NCI-H2227 treated with DMSO at 0.1 percent for 48 hours (cell line): ENCODE results near the gene ZFX.
"Not testable (repeated sequence)": the region's sequence is repeated elsewhere in the genome, so short reads cannot be mapped to it uniquely, and the experiment has no call there.

ENCODE experiments used
- DNase-seq: peaks from one replicate; lab custom pipeline; 2025; lab: John Stamatoyannopoulos, UW

ZFX gene

DNA sequence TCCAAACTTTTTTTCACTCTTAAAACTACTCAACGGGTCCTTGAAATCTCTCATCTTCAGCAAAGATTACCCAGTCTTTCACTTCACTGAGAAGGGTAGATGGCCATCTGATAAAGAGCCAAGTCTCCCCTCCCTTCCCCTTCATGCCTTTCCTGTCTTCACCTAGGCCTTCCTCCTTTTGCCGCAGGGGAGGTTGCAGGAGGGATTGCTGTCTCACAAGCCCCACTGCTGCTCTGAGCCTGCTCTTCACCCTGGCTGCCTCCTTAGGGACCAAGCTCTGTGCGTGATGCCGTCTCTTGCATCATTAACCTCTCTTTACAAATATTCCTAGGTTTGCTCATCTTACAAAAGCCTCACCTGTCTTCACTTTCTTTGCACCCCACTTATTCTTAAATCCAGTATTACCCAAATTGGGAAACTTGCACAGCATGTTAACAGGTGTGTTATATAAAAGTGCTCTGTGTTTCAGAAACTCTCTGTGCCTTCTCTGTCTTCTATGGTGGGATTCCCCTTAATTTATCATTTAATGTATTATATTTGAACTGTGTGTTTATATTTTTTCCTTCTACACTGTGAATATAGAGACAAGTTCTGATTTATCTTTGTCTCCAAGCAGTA lies 3.8 kb downstream of the ZFX start:
- DNase-seq: no peak

DNA sequence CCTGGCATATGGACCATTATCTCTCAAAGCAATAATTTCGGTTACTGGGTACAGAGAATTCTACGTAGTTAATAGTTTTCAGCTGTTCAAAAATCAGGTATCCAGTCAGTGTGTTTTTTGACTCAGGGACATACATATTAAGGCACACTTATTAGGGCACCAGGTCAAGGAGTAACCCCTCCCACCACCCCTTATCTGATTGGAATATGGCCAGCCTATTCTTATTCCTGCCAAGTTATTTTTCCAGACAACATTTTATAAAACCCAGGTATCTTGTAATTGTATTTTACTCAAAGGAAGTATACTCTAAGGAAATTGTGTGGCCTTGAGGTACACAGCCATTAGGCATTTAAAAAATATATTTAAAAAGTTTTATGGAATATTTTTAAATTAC lies 4.3 kb downstream of the ZFX start:
- no peak for DNase-seq

DNA sequence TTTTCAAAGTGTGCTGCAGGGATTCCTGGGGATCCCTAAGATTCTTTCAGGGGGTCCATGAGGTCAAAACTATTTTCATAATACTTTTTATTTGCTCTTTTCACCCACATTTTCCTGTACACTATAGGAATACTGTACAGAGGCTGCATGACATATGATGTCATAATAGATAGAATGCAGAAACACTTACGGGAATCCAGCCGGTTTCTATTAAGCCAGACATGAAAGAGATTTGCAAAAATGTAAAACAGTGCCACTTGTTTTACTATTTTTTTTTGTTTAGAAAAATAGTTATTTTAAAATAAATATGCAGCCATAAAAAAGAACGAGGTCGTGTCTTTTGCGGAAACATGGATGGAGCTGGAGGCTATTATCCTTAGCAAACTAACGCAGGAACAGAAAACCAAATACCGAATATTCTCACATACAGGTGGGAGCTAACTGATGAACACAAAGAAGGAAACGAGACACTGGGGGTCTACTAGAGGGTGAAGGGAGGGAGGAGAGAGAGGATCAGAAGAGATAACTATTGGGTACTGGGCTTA lies 5.0 kb downstream of the ZFX start:
- DNase-seq: no peak

DNA sequence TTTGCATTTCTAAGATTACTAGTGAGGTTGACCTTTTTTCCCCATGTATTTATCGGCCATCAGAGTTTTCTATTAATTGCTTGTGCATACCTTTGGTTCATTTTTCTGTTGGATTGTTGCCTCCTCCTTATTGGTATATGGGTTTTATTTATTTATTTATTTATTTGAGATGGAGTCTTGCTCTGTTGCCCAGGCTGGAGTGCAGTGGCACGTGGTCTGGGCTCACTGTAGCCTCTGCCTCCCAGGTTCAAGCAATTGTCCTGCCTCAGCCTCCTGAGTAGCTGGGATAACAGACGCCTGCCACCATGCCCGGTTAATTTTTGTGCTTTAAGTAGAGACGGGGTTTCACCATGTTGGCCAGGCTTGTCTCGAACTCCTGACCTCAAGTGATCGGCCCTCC lies 6.2 kb downstream of the ZFX start:
- DNase-seq: not testable (repeated sequence)

DNA sequence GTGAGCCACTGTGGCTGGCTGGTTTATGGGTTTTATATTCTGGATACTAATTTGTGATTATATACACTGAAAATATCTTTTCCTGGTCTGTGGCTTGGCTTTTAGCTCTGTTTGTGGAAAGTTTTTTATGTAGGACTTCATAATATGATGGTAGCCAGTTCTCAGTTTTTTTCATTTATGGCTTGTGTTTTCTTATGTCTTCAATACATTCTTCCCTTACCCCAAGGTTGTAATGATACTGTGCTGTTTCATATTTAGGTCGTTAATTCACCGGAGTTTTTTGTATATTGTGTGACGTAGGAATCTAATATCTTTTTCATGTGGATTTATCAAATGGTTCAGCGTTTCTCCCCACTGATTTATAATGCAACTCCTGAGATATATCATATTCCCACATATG lies 6.6 kb downstream of the ZFX start:
- DNase-seq: no peak

DNA sequence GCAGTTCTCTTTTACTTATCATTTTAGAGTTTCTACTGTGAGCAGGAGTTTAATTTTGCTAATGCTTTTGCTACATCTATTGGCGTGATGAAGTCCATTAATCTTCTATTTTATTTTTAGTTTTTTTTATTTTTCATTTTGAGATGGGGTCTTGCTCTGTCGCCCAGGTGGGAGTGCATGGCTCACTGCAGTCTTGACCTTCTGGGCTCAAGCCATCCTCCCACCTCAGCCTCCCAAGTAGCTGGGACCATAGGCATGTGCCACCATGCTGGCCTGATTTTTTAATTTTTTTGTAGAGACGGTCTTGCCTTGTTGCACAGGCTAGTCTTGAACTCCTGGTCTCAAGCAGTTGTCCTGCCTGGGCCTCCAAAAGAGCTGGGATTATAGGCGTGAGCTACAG lies 9.4 kb downstream of the ZFX start:
- no peak for DNase-seq

DNA sequence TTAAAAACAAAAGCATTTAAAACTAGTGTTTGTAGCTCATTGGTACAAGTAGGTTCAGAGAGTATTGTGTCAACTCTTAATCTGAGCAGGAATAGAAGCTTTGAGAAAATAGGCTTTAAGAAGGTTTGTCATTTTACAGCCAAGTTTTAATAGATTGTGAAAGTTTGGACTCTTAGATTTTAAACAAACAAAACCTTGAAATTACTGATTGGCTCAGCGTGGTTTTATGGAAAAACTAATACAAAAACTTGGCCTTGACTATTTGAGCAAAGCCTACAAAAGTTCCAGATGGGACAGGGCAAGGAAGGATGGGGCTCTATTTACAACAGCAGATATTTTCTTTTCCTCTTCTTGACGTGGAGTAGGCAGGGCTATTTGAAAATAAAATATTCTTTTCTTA lies 16.5 kb downstream of the ZFX start:
- no peak for DNase-seq

DNA sequence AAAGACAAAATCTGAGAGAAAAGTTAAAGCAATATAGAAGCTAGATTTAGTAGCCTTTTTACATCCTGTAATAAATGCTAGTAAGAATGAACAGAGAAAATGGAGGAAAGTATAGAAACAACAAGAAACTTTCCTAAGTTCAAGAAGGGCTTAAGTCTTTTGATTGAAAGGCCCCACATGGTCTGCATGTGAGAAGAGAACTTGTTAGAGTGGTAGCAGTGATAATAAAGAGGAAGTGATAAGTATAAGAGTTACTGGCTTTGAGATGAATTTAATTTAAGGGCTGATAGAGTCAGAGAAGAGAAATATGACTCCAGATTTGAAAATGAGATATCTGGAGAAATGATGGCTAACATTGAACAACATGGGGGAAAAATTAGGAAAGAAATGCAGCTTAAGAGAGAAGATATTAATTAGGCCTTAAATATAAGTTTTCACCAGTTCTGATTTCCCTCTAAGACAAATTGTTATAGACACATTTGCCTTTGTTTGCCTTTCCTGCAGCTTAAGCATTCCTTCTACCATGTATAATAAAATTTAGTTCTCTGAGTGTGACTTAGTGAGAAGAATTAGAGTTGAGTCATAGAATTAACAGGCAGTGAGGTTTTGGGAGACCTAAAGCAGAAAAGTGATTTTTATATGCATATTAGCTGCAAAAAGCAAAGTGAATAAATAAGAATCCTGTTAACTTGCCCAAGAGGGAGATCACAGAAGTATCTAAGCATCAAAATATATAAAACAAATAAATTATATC lies 18.4 kb downstream of the ZFX start:
- no peak for DNase-seq

DNA sequence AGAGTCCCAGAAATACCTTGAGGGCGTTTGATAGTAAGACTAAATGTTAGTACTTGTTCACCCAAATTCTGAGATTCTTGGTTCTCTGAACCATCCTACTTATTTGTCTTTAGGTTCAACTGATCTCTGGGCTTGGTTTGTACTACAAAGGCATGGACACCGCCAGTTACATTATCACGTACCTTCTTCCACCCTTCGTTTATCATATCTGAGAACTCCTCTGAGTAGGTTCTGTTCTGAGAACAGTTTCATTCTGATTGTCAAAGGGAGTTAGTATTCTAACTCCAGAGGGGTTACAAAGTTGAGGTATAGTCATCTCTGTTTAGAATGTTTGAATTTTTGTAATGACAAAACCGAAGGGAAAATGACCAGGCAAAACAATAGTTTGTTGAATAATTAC lies 19.3 kb downstream of the ZFX start:
- no peak for DNase-seq

DNA sequence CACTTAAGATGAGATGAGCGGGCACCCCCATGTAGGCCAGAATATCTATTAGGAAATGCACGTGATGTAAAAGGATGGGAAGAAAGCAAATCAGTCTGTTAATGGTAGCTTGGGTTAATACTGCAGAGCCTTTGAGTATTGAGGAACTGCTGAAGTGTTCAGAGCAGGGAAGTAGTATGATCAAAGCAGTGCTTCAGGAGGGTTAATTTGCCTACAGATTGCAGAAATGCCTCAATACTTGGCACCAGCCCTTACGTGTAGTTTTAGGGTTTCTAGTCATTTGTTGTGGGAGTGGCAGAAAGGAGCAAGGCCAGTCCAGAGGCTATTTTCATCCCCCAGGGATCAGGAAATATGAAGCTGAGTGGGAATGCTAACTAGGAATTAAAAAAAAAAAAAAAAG lies 19.7 kb downstream of the ZFX start:
- DNase-seq: no peak

DNA sequence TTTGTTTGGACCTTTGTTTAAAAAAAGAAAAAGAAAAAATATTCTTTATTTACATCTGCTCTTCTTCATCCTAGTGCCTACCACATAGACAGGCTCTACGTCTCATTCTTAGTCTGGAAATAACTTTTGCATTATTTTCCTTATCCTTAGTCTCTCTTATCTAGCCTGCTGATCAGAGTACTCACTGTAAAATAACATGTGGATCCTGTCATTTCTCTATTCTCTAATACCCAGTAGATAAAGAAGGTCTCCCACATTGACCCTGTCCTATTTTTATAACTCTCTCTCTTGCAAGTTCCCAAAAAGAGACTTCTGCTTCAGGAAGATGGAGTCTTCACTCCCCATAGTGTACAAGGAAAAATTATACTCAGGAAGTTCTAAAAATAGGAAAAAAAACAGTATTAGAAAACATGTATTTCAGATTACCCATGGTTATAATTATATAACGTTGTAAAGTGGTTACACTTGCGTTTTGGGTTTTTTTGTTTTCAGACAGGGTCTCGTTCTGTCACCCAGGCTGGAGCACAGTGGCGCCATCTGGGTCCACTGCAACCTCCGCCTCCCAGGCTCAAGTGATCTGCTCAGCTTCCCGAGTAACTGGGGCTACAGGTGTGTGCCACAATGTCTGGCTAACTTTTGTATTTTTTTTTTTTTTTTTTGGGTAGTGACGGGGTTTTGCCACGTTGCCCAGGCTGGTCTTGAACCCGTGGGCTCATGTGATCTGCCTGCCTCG lies 23.8 kb downstream of the ZFX start:
- DNase-seq: no peak

DNA sequence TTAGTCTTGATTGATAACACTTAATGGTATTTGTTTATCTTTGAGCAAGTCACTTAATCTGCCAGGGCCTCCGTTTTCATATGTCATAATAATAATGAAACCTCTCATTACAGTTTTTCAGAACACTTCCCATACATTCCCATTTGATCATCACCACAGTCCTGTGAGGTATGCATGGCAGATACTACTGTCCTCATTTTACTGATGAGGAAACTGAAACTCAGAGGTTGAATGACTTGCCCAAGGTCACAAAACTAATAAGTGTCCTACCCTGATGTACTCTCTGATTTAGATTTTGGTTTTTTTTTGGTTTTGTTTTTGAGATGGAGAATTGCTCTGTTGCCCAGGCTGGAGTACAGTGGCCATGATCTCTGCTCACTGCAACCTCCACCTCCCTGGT lies 25.7 kb downstream of the ZFX start:
- DNase-seq: no peak

DNA sequence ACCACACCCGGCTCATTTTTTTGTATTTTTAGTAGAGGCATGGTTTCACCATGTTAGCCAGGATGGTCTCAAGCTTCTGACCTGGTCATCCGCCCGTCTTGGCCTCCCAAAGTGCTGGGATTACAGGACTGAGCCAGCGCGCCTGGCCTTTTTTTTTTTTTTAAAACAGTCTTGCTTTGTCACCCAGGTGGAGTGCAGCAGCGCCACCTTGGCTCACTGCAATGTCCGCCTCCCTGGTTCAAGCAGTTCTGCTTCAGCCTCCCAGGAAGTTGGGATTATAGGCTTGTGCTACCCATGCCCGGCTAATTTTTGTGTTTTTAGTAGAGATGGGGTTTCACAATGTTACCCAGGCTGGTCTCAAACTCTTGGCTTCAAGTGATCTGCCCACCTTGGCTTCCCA lies 28.9 kb downstream of the ZFX start:
- DNase-seq: no peak

DNA sequence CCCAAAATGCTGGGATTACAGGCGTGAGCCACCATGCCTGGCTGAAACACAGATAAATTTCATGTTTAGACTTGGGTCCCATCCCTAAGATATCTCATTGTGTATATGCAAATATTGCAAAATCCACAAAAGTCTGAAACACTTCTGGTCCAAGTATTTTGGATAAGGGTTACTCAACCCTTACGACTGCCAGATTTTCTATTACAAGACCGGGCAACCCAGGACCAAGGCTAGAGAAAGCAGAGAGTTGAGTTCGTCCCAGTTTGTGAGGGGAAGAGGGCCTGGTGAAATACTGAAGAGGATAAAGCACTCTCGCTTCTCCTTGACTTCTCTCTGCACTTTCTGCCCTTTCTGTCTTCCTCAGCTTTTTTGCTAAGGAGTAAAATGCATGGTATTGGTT lies 34.5 kb downstream of the ZFX start:
- DNase-seq: no peak

DNA sequence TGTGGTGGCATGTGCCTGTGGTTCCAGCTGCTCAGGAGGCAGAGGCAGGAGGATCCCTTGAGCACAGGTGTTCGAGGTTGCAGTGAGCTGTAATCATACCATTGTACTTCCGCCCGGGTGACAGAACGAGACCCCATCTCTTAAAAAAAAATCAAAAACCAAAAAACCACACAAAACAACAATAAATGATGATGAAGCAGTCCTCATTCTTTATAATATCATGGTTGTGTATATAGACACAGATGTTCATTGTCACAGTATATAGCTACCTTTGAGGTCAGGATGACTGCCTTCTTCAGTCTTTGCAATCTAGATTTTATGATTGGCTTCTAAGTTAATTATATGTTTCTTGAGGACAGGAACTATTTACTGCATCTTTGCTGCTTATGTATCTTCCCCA lies 37.0 kb downstream of the ZFX start:
- DNase-seq: no peak

DNA sequence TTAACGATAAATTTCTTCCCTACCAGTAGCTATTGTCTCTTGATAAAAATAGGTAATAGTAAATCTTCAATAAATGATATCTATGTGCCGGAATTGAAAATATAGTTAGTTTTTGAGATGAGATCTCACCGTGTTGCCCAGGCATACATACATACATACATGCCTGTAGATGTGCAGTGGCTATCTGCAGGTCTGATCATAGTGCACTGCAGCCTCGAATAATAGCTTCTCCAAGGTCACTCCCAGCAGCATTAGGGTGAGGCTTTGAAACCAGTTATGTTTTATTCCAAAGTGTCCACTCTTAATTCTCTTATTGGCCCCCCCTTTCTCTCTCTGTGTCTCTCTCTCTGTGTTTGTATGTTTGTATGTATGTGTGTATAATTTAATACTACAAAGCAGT lies 37.5 kb downstream of the ZFX start:
- no peak for DNase-seq

DNA sequence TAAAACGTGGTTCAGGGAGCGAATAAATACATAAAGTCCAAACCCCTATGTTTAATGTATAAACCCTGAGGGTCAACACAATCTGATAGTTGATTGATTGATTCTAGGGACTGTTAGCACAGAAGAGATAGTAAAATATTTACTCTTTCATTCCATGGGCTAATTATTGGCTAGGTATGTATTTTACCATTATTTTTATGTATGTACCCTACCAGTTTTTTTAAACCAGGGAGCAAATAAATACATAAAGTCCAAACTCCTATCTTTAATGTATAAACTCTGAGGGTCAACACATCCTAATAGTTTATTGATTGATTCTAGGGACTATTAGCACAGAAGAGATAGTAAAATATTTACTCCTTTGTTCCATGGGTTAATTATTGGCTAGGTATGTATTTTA lies 40.0 kb downstream of the ZFX start:
- no peak for DNase-seq

DNA sequence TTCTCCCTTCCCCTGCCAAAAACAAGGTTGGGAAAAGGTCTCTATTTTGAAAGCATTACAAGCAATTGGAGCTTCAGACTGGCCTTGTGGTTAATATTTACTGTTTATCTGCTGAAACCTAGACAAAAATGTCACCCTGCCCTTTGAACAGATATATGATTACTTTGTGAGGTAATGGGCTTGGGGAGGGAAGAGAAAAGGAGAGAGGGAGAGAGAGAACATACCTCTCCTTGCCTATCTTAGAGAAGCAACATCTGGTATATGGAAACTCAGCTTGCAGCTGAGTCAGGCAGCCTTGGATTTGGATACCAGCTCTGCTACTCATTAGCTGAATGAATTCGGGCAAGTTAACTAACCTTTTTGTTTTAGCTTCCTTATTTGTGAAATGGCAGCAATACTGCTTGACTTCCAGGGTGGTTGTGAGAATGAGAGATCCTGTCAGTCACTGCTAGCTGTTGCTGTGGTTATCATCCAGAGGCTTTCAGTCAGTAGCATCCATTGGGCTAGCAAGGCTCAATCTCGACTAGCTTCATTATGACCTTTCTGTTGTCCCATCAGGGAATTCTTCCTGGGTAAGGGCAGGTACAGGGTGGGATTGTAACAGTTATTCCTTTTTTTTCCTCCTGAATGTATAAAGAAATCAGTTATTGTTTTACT lies 41.1 kb downstream of the ZFX start:
- DNase-seq: no peak

DNA sequence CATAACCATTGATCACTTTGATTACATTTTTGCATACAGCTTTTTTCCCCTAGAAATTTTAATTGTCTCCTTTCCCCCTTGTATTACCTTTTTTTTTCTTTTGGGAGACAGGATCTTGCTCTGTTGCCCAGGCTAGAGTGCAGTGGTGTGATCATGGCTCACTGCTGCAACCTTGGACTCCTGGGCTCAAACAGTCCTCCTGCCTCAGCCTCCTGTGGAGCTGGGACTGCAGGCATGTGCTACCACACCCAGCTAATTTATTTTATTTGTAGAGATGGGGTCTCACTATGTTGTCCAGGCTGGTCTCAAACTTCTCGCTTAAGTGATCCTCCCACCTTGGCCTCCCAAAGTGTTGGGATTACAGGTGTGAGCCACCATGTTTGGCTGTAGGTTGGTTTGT lies 47.0 kb downstream of the ZFX start:
- no peak for DNase-seq

DNA sequence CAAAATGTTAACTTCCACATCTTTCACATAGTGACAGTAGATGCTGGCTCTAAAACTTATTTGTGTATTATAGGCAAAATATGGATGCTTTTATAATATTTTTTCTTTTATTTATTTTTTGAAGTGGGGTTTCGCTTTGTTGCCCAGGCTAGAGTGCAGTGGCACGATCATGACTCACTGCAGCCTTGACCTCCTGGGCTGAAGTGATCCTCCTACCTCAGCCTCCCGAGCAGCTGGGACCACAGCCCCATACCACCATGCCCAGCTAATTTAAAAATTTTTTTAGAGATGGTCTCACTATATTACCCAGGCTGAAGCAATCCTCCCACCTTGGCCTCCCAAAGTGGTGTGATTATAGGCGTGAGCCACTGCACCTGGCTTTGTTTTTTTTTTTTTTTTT lies 48.6 kb downstream of the ZFX start:
- DNase-seq: no peak

DNA sequence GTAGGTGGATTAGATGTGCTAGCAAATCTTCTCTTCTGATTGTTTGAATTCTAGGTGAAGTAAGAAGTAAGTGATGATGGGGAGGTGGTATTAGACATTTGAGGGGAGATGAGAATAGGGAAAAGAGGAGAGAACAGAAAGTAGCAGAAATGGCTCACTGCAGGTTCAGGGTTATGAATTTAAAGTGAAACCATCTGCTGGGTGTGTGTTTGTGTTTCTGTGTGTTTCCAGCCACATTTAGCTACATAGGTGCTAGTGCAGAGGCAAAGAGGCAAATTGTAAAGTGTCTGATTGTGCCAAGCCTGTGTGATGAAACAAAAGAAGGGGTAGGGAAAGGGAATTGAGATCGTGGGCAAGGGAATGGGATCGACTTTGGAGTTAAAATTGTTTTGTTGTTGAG lies 50.6 kb downstream of the ZFX start:
- no peak for DNase-seq

DNA sequence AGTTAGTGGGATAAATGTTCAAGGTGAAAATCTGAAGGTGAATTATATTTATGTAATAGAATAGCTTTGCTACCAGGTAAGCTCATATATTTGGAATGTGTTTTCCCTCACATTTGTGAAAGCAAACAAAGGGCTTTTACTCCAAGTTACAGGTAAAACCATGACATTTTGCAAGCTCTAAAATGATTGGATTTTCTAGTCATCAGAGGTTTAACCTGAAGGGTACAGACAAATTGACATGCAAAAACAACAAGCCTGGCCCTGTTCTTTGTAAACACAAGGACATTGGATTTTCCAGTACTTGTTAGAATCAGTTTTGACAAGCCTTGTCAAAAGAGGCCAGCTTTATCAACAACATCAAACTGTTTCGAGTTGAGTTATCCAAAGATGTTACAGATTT lies 51.7 kb downstream of the ZFX start:
- DNase-seq: no peak
